ENCODE data around the gene RACGAP1. TPM values are rescaled to one million over a fixed set of nuclear protein-coding genes. Genes with fewer than 3 reads are reported as not detected.

Gene RACGAP1
- total and polyA plus RNA-seq, 2 experiments from 2014 or later, result 19.0 to 52.8 TPM

GRCh38 chr12:50049254-50050118 is 24.2 kb upstream of the RACGAP1 start (continued):
- no peak for TF ChIP-seq ZNF462 (CRISPR knock-in tag; IDR thresholded peaks at IDR 0.05)

GRCh38 chr12:50047693-50048250 is 22.5 kb upstream of the RACGAP1 start:
- Mint-ChIP-seq H3K27ac (no peak overlapping the region), H3K36me3 (ENCODE audit: low read depth) (no peaks in the 10 kb centered on the region), H3K4me3 (no peak overlapping the region), H3K9me3 (no peaks in the 10 kb centered on the region; the same call in 2 of the 3 replicates), H3K4me1 (peaks cover 15% of the 10 kb centered on the region), H3K27me3 (ENCODE audit: insufficient read depth, low read depth, poor library complexity) (peaks cover 37% of the 10 kb centered on the region)
- no peak overlapping the region for H3K27ac ChIP-seq (ENCODE audit: low read depth)
- H3K79me2 ChIP-seq (replicated peaks; ENCODE audit: insufficient read depth), result no peaks in the 10 kb centered on the region
- no peaks in the 10 kb centered on the region for H3K36me3 ChIP-seq (ENCODE audit: insufficient read depth)
- H3K4me3 ChIP-seq, result no peak overlapping the region
- ATAC-seq (no peak), DNase-seq (ENCODE audit: low spot score) (no peak)
- H2AFZ ChIP-seq, result no peak overlapping the region
- H3K4me1 ChIP-seq (ENCODE audit: insufficient read depth), result peaks cover 8% of the 10 kb centered on the region; the same call in 1 of the 2 replicates
- H3K4me2 ChIP-seq, result no peak overlapping the region
- peaks cover 5% of the 10 kb centered on the region; the same call in 1 of the 2 replicates for H3F3A ChIP-seq (replicated peaks; ENCODE audit: low read depth)
- H4K20me1 ChIP-seq (replicated peaks; ENCODE audit: insufficient read depth), result no peaks in the 10 kb centered on the region; the same call in 1 of the 2 replicates
- H3K27me3 ChIP-seq (ENCODE audit: insufficient read depth), result peaks cover 60% of the 10 kb centered on the region
- H3K9me2 ChIP-seq (ENCODE audit: insufficient read depth), result no peaks in the 10 kb centered on the region
- TF ChIP-seq POLR2AphosphoS5 (IDR thresholded peaks at IDR 0.05; ENCODE audit: low read depth) (no peak), ZNF462 (CRISPR knock-in tag; IDR thresholded peaks at IDR 0.05) (no peak), EZH2phosphoT487 (IDR thresholded peaks at IDR 0.05; ENCODE audit: unreplicated experiment) (no peak), ZNF331 (CRISPR knock-in tag; IDR thresholded peaks at IDR 0.05; ENCODE audit: low read depth) (no peak), CREB1 (CRISPR knock-in tag; IDR thresholded peaks at IDR 0.05; ENCODE audit: low read depth) (no peak), EZH2 (IDR thresholded peaks at IDR 0.05; ENCODE audit: low read depth, unreplicated experiment) (no peak)

Data from GM23338 (cell line).